GM12892 (cell line): ENCODE data around the gene PRKAR2B.

Experiments
- POLR2A ChIP-seq: IDR thresholded peaks from 2 replicates; pipeline ENCODE4 v1.6.1; 2011; ENCODE audit warnings: low read depth, low read length, control low read depth
- POLR2AphosphoS5 ChIP-seq: IDR thresholded peaks from 2 replicates; pipeline ENCODE4 v1.6.1; 2011; ENCODE audit warnings: low read depth, low read length, control low read depth
- TAF1 ChIP-seq: IDR thresholded peaks from 2 replicates; pipeline ENCODE4 v1.6.1; 2011; ENCODE audit warnings: low read depth, mild to moderate bottlenecking, control low read depth, low read length, borderline replicate concordance

GRCh38 chr7:107186240-107186639, 141.7 kb downstream of the PRKAR2B start:
- TF ChIP-seq POLR2A (no peak), POLR2AphosphoS5 (no peak), TAF1 (no peak)
